CD14-positive monocyte (primary cell): Measurements from ENCODE around the gene TMEM238L. TPM values are rescaled to one million over a fixed set of nuclear protein-coding genes. Genes with fewer than 3 reads are reported as not detected.

Experiments used
- DNase-seq, 3 donors: peaks; one replicate each; pipeline ENCODE4 v3.0.0-alpha.2; 2011 to 2022
- H2AFZ ChIP-seq: 2 replicates; pipeline ENCODE4 v1.6.0; 2012; ENCODE audit warnings: mild to moderate bottlenecking, low read depth, low read length, inconsistent platforms; ENCODE audit not compliant: insufficient read depth, poor library complexity, severe bottlenecking
- H3K27ac ChIP-seq, 2 donors: 1 replicate in 1 of 2; 2 replicates in 1 of 2; pipeline ENCODE4 v1.5.1; 2012 to 2013; ENCODE audit warnings: low read length in 2 of 2, control low read depth in 1 of 2, inconsistent platforms in 1 of 2, low read depth in 1 of 2, mild to moderate bottlenecking in 1 of 2
- H3K27me3 ChIP-seq, 2 donors: one replicate each; pipeline versions ENCODE4 v1.6.0 to v1.6.1; 2011 to 2013; ENCODE audit warnings: low read length in 2 of 2; ENCODE audit not compliant: control insufficient read depth in 2 of 2, insufficient read depth in 2 of 2
- H3K36me3 ChIP-seq, 2 donors: replicated peaks in 1 of 2; 1 replicate in 1 of 2; 2 replicates in 1 of 2; pipeline versions ENCODE4 v1.5.1 to v1.6.1; 2012 to 2013; ENCODE audit warnings: low read length in 2 of 2, control low read depth in 1 of 2, inconsistent platforms in 1 of 2, mild to moderate bottlenecking in 1 of 2; ENCODE audit not compliant: insufficient read depth in 2 of 2, control insufficient read depth in 1 of 2
- H3K4me1 ChIP-seq, 2 donors: 1 replicate in 1 of 2; 2 replicates in 1 of 2; pipeline versions ENCODE4 v1.5.1 to v1.6.1; 2012 to 2013; ENCODE audit warnings: low read length in 2 of 2, control low read depth in 1 of 2, inconsistent platforms in 1 of 2, mild to moderate bottlenecking in 1 of 2, moderate library complexity in 1 of 2; ENCODE audit not compliant: insufficient read depth in 2 of 2, control insufficient read depth in 1 of 2
- H3K4me2 ChIP-seq: replicated peaks from 2 replicates; pipeline ENCODE3; 2012; ENCODE audit warnings: low read length, moderate library complexity, mild to moderate bottlenecking; ENCODE audit not compliant: poor library complexity, severe bottlenecking; ENCODE audit errors: extremely low read depth
- H3K4me3 ChIP-seq, 3 experiments: fragments of 200-600 bp in 1 of 3; sonication (generic) in 1 of 3; replicated peaks in 1 of 3; 1 replicate in 2 of 3; 2 replicates in 1 of 3; pipeline ENCODE4 v1.5.1; 2011 to 2013; ENCODE audit warnings: low read length in 3 of 3, mild to moderate bottlenecking in 3 of 3, control low read depth in 2 of 3, low read depth in 2 of 3, inconsistent platforms in 1 of 3, moderate library complexity in 1 of 3
- H3K79me2 ChIP-seq: 2 replicates; pipeline ENCODE4 v1.6.0; 2012; ENCODE audit warnings: mild to moderate bottlenecking, control low read depth, inconsistent platforms, low read length, moderate library complexity; ENCODE audit not compliant: insufficient read depth
- H3K9ac ChIP-seq: 2 replicates; pipeline ENCODE4 v1.6.0; 2017; ENCODE audit warnings: low read length, mild to moderate bottlenecking; ENCODE audit not compliant: insufficient read depth, poor library complexity, severe bottlenecking
- H3K9me3 ChIP-seq, 2 donors: replicated peaks in 1 of 2; 1 replicate in 1 of 2; 2 replicates in 1 of 2; pipeline versions ENCODE4 v1.5.1 to v1.6.1; 2012 to 2013; ENCODE audit warnings: low read length in 2 of 2, control low read depth in 1 of 2; ENCODE audit not compliant: control insufficient read depth in 1 of 2, insufficient read depth in 1 of 2
- H4K20me1 ChIP-seq: 2 replicates; pipeline ENCODE4 v1.6.0; 2012; ENCODE audit warnings: mild to moderate bottlenecking, low read length, control low read depth, moderate library complexity; ENCODE audit not compliant: insufficient read depth
- H3K27ac Mint-ChIP-seq, 7 donors: one replicate each; pipeline ENCODE4 v1.8.0; 2020; ENCODE audit warnings: mild to moderate bottlenecking in 7 of 7, mixed read lengths in 7 of 7, moderate library complexity in 6 of 7, inconsistent platforms in 2 of 7
- H3K27me3 Mint-ChIP-seq, 3 donors: one replicate each; pipeline ENCODE4 v1.8.0; 2021 to 2022; ENCODE audit warnings: low read depth in 3 of 3, mild to moderate bottlenecking in 3 of 3, mixed read lengths in 3 of 3, moderate library complexity in 3 of 3, inconsistent platforms in 1 of 3
- H3K36me3 Mint-ChIP-seq, 2 donors: one replicate each; pipeline ENCODE4 v1.8.0; 2020; ENCODE audit warnings: mixed read lengths in 2 of 2, inconsistent platforms in 1 of 2, mild to moderate bottlenecking in 1 of 2
- H3K4me1 Mint-ChIP-seq: one replicate; pipeline ENCODE4 v1.8.0; 2020; ENCODE audit warnings: mild to moderate bottlenecking, mixed read lengths
- H3K4me3 Mint-ChIP-seq, 2 donors: one replicate each; pipeline ENCODE4 v1.8.0; 2020; ENCODE audit warnings: mild to moderate bottlenecking in 2 of 2, mixed read lengths in 2 of 2, moderate library complexity in 1 of 2
- H3K9me3 Mint-ChIP-seq, 7 donors: one replicate each; pipeline ENCODE4 v1.8.0; 2020 to 2022; ENCODE audit warnings: mixed read lengths in 7 of 7, mild to moderate bottlenecking in 6 of 7, moderate library complexity in 6 of 7, inconsistent platforms in 2 of 7
- CTCF ChIP-seq: fragments of 200-600 bp; IDR thresholded peaks from one replicate; pipeline ENCODE4 v1.8.0; 2022; ENCODE audit warnings: antibody characterized with exemption, mild to moderate bottlenecking
- WGBS: methylation state at CpG from one replicate; pipeline ENCODE4 v1.1.5; 2013; ENCODE audit warnings: missing lambda C conversion rate; ENCODE audit not compliant: insufficient coverage; 5-methylcytosine and 5-hydroxymethylcytosine counted together
- intact Hi-C, 2 donors: fragments of 100-400 bp; cut with micrococcal nuclease; formaldehyde crosslinking; loops; one replicate each; pipeline versions ENCODE4 v1.15.0 to v1.15.1; 2023
- polyA plus RNA-seq, 3 donors: library from polyadenylated mRNA; depleted of rRNA in 1 of 3; unstranded in 2 of 3; stranded (reverse) in 1 of 3; fragments of 300-500 nt in 2 of 3; fragments of >200 nt in 1 of 3; fragmentation: Illumina TruSeq in 2 of 3; gene quantifications; 1 replicate in 2 of 3; 2 replicates in 1 of 3; pipeline ENCODE4 v1.2.3, GENCODE V29; 2012 to 2021

TMEM238L gene
- polyA plus RNA-seq, 3 donors: not detected

- DNase-seq: no peak
- H4K20me1 ChIP-seq: no peaks in the 10 kb centered on the region
- no peak overlapping the region for H3K9ac ChIP-seq
- Mint-ChIP-seq H3K9me3 (peaks cover 0 to 5% (median 0%) of the 10 kb centered on the region in 7 donors), H3K36me3 (no peaks in the 10 kb centered on the region), H3K4me1 (no peaks in the 10 kb centered on the region), H3K4me3 (no peak overlapping the region), H3K27me3 (peaks cover 0 to 4% (median 1%) of the 10 kb centered on the region in 3 donors), H3K27ac (peak overlapping the region in 1 of 7 donors; percentile 5)
- H2AFZ ChIP-seq: no peak overlapping the region
- no peak overlapping the region for H3K4me2 ChIP-seq
- no peaks in the 10 kb centered on the region for H3K9me3 ChIP-seq
- intact Hi-C loops: no loop called here
- no peak overlapping the region for H3K4me3 ChIP-seq
- no peaks in the 10 kb centered on the region for H3K4me1 ChIP-seq
- H3K27me3 ChIP-seq: no peaks in the 10 kb centered on the region
- no peaks in the 10 kb centered on the region for H3K36me3 ChIP-seq
- WGBS: 93% methylated on average over 6 of the region's 7 CpGs
- no peak overlapping the region for H3K27ac ChIP-seq
- H3K79me2 ChIP-seq: no peaks in the 10 kb centered on the region
- TF ChIP-seq CTCF: no peak
These were observed 21.0 kb upstream of the TMEM238L start for GRCh38 chr17:10824874-10825273.

- DNase-seq: no peak
- no peak overlapping the region for H3K27ac ChIP-seq
- H3K9me3 ChIP-seq: no peaks in the 10 kb centered on the region
- no peak for TF ChIP-seq CTCF
- Mint-ChIP-seq H3K4me1 (no peaks in the 10 kb centered on the region), H3K27me3 (peaks cover 0 to 6% (median 5%) of the 10 kb centered on the region in 3 donors), H3K9me3 (peaks cover 0 to 5% (median 0%) of the 10 kb centered on the region in 7 donors), H3K27ac (no peak overlapping the region), H3K4me3 (no peak overlapping the region), H3K36me3 (no peaks in the 10 kb centered on the region)
- no peak overlapping the region for H2AFZ ChIP-seq
- H3K4me3 ChIP-seq: no peak overlapping the region
- no peak overlapping the region for H3K9ac ChIP-seq
- H3K4me2 ChIP-seq: no peak overlapping the region
- no peaks in the 10 kb centered on the region for H3K27me3 ChIP-seq
- H4K20me1 ChIP-seq: no peaks in the 10 kb centered on the region
- intact Hi-C loops: no loop called here
- H3K36me3 ChIP-seq: no peaks in the 10 kb centered on the region
- no peaks in the 10 kb centered on the region for H3K4me1 ChIP-seq
- no peaks in the 10 kb centered on the region for H3K79me2 ChIP-seq
These were observed 17.9 kb upstream of the TMEM238L start for GRCh38 chr17:10821770-10822169.
